Lower leg skin (tissue), 3 donors: ENCODE results near the gene TTC21A.

Experiments used
- POLR2A ChIP-seq, 2 donors: fragments of 450-650 bp; IDR thresholded peaks; one replicate each; pipeline ENCODE4 v1.6.1; 2016 to 2017; ENCODE audit warnings: antibody characterized with exemption in 2 of 2, mild to moderate bottlenecking in 1 of 2, moderate library complexity in 1 of 2
- TF ChIP-seq, protein P1 (sequence below), 3 donors: fragments of 450-650 bp; IDR thresholded peaks; one replicate each; pipeline ENCODE4 v1.5.1; 2016; ENCODE audit warnings: antibody characterized with exemption in 3 of 3, mild to moderate bottlenecking in 3 of 3, moderate library complexity in 2 of 3

- TF ChIP-seq, protein P1, sequence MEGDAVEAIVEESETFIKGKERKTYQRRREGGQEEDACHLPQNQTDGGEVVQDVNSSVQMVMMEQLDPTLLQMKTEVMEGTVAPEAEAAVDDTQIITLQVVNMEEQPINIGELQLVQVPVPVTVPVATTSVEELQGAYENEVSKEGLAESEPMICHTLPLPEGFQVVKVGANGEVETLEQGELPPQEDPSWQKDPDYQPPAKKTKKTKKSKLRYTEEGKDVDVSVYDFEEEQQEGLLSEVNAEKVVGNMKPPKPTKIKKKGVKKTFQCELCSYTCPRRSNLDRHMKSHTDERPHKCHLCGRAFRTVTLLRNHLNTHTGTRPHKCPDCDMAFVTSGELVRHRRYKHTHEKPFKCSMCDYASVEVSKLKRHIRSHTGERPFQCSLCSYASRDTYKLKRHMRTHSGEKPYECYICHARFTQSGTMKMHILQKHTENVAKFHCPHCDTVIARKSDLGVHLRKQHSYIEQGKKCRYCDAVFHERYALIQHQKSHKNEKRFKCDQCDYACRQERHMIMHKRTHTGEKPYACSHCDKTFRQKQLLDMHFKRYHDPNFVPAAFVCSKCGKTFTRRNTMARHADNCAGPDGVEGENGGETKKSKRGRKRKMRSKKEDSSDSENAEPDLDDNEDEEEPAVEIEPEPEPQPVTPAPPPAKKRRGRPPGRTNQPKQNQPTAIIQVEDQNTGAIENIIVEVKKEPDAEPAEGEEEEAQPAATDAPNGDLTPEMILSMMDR (IDR thresholded peaks at IDR 0.05) = no peak
- TF ChIP-seq POLR2A (IDR thresholded peaks at IDR 0.05) = no peak
These were observed 4.6 kb downstream of the TTC21A start for GRCh38 chr3:39112113-39112512.
